Gastroesophageal sphincter (tissue), 4 donors: ENCODE measurements around the gene RAB9B. TPM values are rescaled to one million over a fixed set of nuclear protein-coding genes. Genes with fewer than 3 reads are reported as not detected.

Experiments
- ATAC-seq: fragments of 150-250 bp; one replicate; pipeline ENCODE4 v1.9.1; 2016; ENCODE audit warnings: mild to moderate bottlenecking, moderate library complexity
- H3K27ac ChIP-seq, 4 donors: fragments of 200-600 bp; sonication (generic) in 3 of 4; 1 replicate in 3 of 4; 2 replicates in 1 of 4; pipeline ENCODE4 v1.5.1; 2016 to 2019
- H3K27me3 ChIP-seq: fragments of 200-600 bp; sonication (generic); one replicate; pipeline ENCODE4 v1.5.1; 2019
- H3K36me3 ChIP-seq, 2 donors: fragments of 200-600 bp; sonication (generic); one replicate each; pipeline ENCODE4 v1.5.1; 2019; ENCODE audit warnings: control low read depth in 1 of 2
- H3K4me1 ChIP-seq, 3 donors: fragments of 200-600 bp; sonication (generic); 1 replicate in 2 of 3; 2 replicates in 1 of 3; pipeline ENCODE4 v1.5.1; 2016 to 2019; ENCODE audit warnings: control low read depth in 2 of 3
- H3K4me3 ChIP-seq, 2 donors: fragments of 200-600 bp; sonication (generic); one replicate each; pipeline ENCODE4 v1.5.1; 2019; ENCODE audit warnings: mild to moderate bottlenecking in 1 of 2, moderate library complexity in 1 of 2
- H3K9me3 ChIP-seq, 3 donors: fragments of 200-600 bp; sonication (generic); one replicate each; pipeline ENCODE4 v1.5.1; 2017 to 2019; ENCODE audit warnings: control low read depth in 2 of 3
- EP300 ChIP-seq: sonication (generic); formaldehyde crosslinking; IDR thresholded peaks from one replicate; pipeline ENCODE4 v1.6.1; 2017; ENCODE audit warnings: antibody characterized with exemption, mild to moderate bottlenecking
- POLR2A ChIP-seq, 2 donors: fragments of 450-650 bp; IDR thresholded peaks; one replicate each; pipeline ENCODE4 v1.6.1; 2017; ENCODE audit warnings: antibody characterized with exemption in 2 of 2, mild to moderate bottlenecking in 2 of 2, moderate library complexity in 1 of 2
- POLR2AphosphoS5 ChIP-seq: sonication (generic); formaldehyde crosslinking; IDR thresholded peaks from one replicate; pipeline ENCODE4 v1.6.1; 2017; ENCODE audit warnings: antibody characterized with exemption
- WGBS, 2 donors: methylation state at CpG; one replicate each; pipeline ENCODE4 v1.1.5; 2018; ENCODE audit warnings: low coverage in 1 of 2; 5-methylcytosine and 5-hydroxymethylcytosine counted together
- total RNA-seq, 4 donors: library from RNA; depleted of rRNA; stranded (reverse); fragments of >200 nt; gene quantifications; one replicate each; pipeline ENCODE4 v1.1.0, GENCODE V29; 2016
- TF ChIP-seq, protein P1 (sequence below), 4 experiments: fragments of 200-600 bp in 2 of 4; fragments of 450-650 bp in 2 of 4; sonication (generic) in 1 of 4; IDR thresholded peaks; one replicate each; pipeline ENCODE4 v1.5.1; 2017 to 2019; ENCODE audit warnings: antibody characterized with exemption in 4 of 4, mild to moderate bottlenecking in 2 of 4, moderate library complexity in 2 of 4

The RAB9B gene
- total RNA-seq, 4 donors from 2014 or later = 9.4 to 25.4 (median 13.0) TPM

DNA sequence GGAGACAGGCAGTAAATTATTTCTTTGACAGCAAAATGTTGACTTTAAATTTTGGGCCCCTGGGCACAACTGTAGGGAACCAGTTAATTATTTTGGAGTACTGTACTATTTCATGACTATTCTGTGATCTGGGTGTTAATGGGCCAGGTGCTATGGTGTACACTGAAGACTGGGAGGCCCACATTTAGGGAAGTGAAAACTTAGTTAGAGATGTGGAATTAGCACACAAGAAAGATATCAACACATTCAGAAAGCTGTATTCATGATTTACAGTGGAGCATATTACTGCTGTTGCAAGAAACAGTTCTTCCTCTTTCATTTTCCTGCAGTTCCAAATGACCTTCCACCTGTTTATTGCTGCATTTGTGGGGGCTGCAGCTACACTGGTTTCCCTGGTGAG lies 43.1 kb downstream of the RAB9B start:
- TF ChIP-seq, protein P1, sequence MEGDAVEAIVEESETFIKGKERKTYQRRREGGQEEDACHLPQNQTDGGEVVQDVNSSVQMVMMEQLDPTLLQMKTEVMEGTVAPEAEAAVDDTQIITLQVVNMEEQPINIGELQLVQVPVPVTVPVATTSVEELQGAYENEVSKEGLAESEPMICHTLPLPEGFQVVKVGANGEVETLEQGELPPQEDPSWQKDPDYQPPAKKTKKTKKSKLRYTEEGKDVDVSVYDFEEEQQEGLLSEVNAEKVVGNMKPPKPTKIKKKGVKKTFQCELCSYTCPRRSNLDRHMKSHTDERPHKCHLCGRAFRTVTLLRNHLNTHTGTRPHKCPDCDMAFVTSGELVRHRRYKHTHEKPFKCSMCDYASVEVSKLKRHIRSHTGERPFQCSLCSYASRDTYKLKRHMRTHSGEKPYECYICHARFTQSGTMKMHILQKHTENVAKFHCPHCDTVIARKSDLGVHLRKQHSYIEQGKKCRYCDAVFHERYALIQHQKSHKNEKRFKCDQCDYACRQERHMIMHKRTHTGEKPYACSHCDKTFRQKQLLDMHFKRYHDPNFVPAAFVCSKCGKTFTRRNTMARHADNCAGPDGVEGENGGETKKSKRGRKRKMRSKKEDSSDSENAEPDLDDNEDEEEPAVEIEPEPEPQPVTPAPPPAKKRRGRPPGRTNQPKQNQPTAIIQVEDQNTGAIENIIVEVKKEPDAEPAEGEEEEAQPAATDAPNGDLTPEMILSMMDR (IDR thresholded peaks at IDR 0.05) = no peak
- TF ChIP-seq POLR2AphosphoS5 (no peak), POLR2A (IDR thresholded peaks at IDR 0.05) (no peak), EP300 (no peak)
- Histone ChIP-seq H3K4me1 (no peaks in the 10 kb centered on the region), H3K36me3 (no peaks in the 10 kb centered on the region), H3K4me3 (no peak overlapping the region), H3K27me3 (no peaks in the 10 kb centered on the region), H3K9me3 (no peaks in the 10 kb centered on the region), H3K27ac (no peak overlapping the region)
- no peak for ATAC-seq

DNA sequence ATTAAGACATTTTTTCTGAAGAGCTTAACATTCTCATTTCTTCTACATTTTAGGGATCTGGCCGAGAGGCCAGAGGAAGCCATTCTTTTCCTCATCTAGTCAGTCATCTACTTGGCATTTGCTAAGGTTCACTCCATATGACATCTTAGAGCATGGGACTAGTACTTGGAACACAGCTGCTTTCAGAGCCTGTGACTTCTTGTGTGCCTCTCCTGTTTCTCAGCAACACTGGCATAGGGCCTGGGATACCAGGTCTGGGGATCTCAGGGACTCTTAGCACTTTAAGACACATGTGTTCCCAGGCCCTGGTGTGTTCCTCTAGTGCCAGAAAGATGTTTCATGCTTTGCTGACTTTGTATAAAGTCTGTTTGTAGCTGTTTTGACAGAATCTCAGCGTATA lies 48.1 kb downstream of the RAB9B start:
- no peak for ATAC-seq

GRCh38 chrX:103783196-103783595 lies 48.9 kb downstream of the RAB9B start:
- peak overlapping the region in 2 of 4 donors; percentile 22 to 24 for H3K27ac ChIP-seq
- no peaks in the 10 kb centered on the region for H3K36me3 ChIP-seq
- peaks cover 0 to 28% (median 0%) of the 10 kb centered on the region in 3 donors for H3K4me1 ChIP-seq
- ATAC-seq = no peak
- 17 to 33% methylated on average over 1 of the region's 3 CpGs for WGBS, 2 donors
- TF ChIP-seq POLR2A (IDR thresholded peaks at IDR 0.05) (no peak), POLR2AphosphoS5 (no peak), EP300 (no peak)
- TF ChIP-seq, protein P1 (IDR thresholded peaks at IDR 0.05) = no peak
- H3K4me3 ChIP-seq = no peak overlapping the region
- H3K9me3 ChIP-seq = no peaks in the 10 kb centered on the region
- H3K27me3 ChIP-seq = no peaks in the 10 kb centered on the region

More for the DNA sequence above, 48.1 kb downstream of the RAB9B start:
- peak overlapping the region in 1 of 4 donors; percentile 24 for H3K27ac ChIP-seq
- no peak overlapping the region for H3K4me3 ChIP-seq
- H3K4me1 ChIP-seq = peaks cover 0 to 26% (median 0%) of the 10 kb centered on the region in 3 donors
- no peaks in the 10 kb centered on the region for H3K36me3 ChIP-seq
- no peaks in the 10 kb centered on the region for H3K9me3 ChIP-seq
- no peaks in the 10 kb centered on the region for H3K27me3 ChIP-seq
- WGBS, 2 donors = 33 to 51% methylated on average over 1 to 2 of the region's 2 CpGs
- TF ChIP-seq, protein P1 (IDR thresholded peaks at IDR 0.05) = no peak
- TF ChIP-seq POLR2A (IDR thresholded peaks at IDR 0.05) (no peak), POLR2AphosphoS5 (no peak), EP300 (no peak)

DNA sequence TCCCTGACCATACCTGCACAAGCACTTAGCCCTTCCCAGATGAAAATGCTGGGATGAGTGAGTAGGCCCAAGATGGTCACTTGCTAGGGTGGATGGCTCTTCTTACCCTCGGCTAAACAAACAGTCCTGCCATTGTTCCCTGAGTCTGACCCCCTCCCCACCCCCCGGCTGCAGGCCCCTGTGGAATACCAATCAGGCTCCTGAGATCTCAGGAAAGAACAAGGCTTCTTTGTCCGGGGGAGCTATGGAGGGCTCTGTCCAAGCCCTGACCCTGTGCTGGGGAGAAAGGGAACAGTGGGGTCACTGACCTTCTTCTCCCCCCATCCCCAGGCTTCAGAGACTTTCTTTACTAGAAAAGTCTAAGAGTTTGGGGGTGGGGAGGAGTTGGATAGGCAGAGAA lies 49.4 kb downstream of the RAB9B start:
- Histone ChIP-seq H3K27me3 (no peaks in the 10 kb centered on the region), H3K36me3 (no peaks in the 10 kb centered on the region), H3K9me3 (no peaks in the 10 kb centered on the region), H3K4me1 (peaks cover 0 to 28% (median 0%) of the 10 kb centered on the region in 3 donors), H3K4me3 (no peak overlapping the region), H3K27ac (no peak overlapping the region)
- no CpG with 5 or more reads among the region's 3 CpGs for WGBS, 2 donors
- ATAC-seq = no peak
- TF ChIP-seq EP300 (no peak), POLR2AphosphoS5 (no peak), POLR2A (IDR thresholded peaks at IDR 0.05) (no peak)
- TF ChIP-seq, protein P1 (IDR thresholded peaks at IDR 0.05) = no peak

DNA sequence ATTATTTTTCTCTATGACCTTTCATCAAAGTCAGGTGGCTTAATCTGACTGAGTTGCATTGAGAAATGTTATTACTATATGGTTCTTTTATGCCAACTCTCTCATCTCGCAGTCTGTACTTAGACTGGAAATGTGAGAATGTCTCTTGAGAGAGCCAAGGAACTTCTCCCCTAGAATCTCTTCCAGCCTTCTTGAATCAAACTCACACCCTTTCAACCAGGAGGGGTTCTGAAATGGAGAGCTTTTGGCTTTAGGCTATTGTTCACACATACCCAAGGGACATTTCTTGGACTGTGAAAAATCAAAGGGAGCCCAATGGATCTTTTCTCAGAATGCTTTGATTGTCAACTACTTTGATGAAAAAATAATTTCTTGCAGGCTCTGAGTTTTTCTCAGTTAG lies 50.4 kb downstream of the RAB9B start:
- no peak for TF ChIP-seq POLR2AphosphoS5
- TF ChIP-seq EP300 = no peak
- TF ChIP-seq, protein P1 (IDR thresholded peaks at IDR 0.05) = no peak
- Histone ChIP-seq H3K36me3 (no peaks in the 10 kb centered on the region), H3K4me1 (peaks cover 0 to 28% (median 0%) of the 10 kb centered on the region in 3 donors), H3K27ac (no peak overlapping the region), H3K4me3 (no peak overlapping the region), H3K9me3 (no peaks in the 10 kb centered on the region), H3K27me3 (no peaks in the 10 kb centered on the region)
- 29 to 33% methylated on average over 1 of the region's 1 CpG for WGBS, 2 donors
- ATAC-seq = no peak
